OCI-LY1 (cell line): ENCODE measurements around the gene ZSCAN5A.

Source experiments
- H2AFZ ChIP-seq: fragments of 200-600 bp; sonication (generic), shearing (Covaris generic); 2 replicates; pipeline ENCODE4 v1.6.0; 2014; ENCODE audit warnings: antibody characterized with exemption, mild to moderate bottlenecking, low read length
- H3F3A ChIP-seq: fragments of 200-600 bp; sonication (generic), shearing (Covaris generic); 2 replicates; pipeline ENCODE4 v1.6.0; 2014; ENCODE audit warnings: mild to moderate bottlenecking, antibody characterized with exemption, low read length, moderate library complexity; ENCODE audit not compliant: insufficient read depth
- H3K27ac ChIP-seq: fragments of 200-600 bp; sonication (generic); 2 replicates; pipeline ENCODE4 v1.5.1; 2014; ENCODE audit warnings: low read length, mixed run types, mild to moderate bottlenecking, low read depth; ENCODE audit not compliant: poor library complexity, severe bottlenecking
- H3K27me3 ChIP-seq: fragments of 200-600 bp; sonication (generic); 2 replicates; pipeline ENCODE4 v1.6.0; 2014; ENCODE audit warnings: antibody characterized with exemption, mild to moderate bottlenecking, low read length, moderate library complexity; ENCODE audit not compliant: insufficient read depth
- H3K36me3 ChIP-seq: fragments of 200-600 bp; sonication (generic); 2 replicates; pipeline ENCODE4 v1.6.1; 2014; ENCODE audit warnings: mild to moderate bottlenecking, antibody characterized with exemption, low read length, moderate library complexity, mixed read lengths; ENCODE audit not compliant: insufficient read depth
- H3K4me1 ChIP-seq: fragments of 200-600 bp; sonication (generic); 2 replicates; pipeline ENCODE4 v1.5.1; 2014; ENCODE audit warnings: mild to moderate bottlenecking, low read length, moderate library complexity; ENCODE audit not compliant: insufficient read depth, severe bottlenecking
- H3K4me2 ChIP-seq: fragments of 200-600 bp; sonication (generic), shearing (Covaris generic); 2 replicates; pipeline ENCODE4 v1.6.1; 2014; ENCODE audit warnings: low read length
- H3K4me3 ChIP-seq: fragments of 200-600 bp; sonication (generic); 2 replicates; pipeline ENCODE4 v1.5.1; 2014; ENCODE audit warnings: low read length, low read depth, mild to moderate bottlenecking, mixed read lengths; ENCODE audit not compliant: poor library complexity, severe bottlenecking
- H3K79me2 ChIP-seq: fragments of 200-600 bp; shearing (Covaris generic); 2 replicates; pipeline ENCODE4 v1.6.1; 2016; ENCODE audit warnings: mixed run types, low read length, mixed read lengths; ENCODE audit not compliant: insufficient read depth
- H3K9ac ChIP-seq: fragments of 200-600 bp; sonication (generic), shearing (Covaris generic); 2 replicates; pipeline ENCODE4 v1.6.1; 2014; ENCODE audit warnings: mild to moderate bottlenecking, low read length, mixed read lengths
- H3K9me2 ChIP-seq: fragments of 200-600 bp; sonication (generic), shearing (Covaris generic); 2 replicates; pipeline ENCODE4 v1.6.1; 2014; ENCODE audit warnings: low read depth, mild to moderate bottlenecking, low read length, mixed read lengths
- H3K9me3 ChIP-seq: fragments of 200-600 bp; shearing (Covaris generic); 2 replicates; pipeline ENCODE4 v1.6.1; 2014; ENCODE audit warnings: low read length, mixed read lengths
- H4K20me1 ChIP-seq: fragments of 200-600 bp; sonication (generic), shearing (Covaris generic); 2 replicates; pipeline ENCODE4 v1.6.0; 2016; ENCODE audit warnings: mild to moderate bottlenecking, low read length; ENCODE audit not compliant: insufficient read depth
- EZH2 ChIP-seq: fragments of 200-600 bp; sonication (generic), shearing (Covaris generic); IDR thresholded peaks from 2 replicates; pipeline ENCODE4 v1.8.0; 2017; ENCODE audit warnings: borderline replicate concordance, mixed run types, mild to moderate bottlenecking, antibody characterized with exemption, low read length, moderate library complexity, mixed read lengths
- TF ChIP-seq, protein P1 (sequence below): fragments of 200-600 bp; sonication (generic), shearing (Covaris generic); IDR thresholded peaks from 2 replicates; pipeline ENCODE4 v1.5.1; 2017; ENCODE audit warnings: mild to moderate bottlenecking, antibody characterized with exemption, low read length, moderate library complexity, mixed read lengths

The ZSCAN5A gene

DNA sequence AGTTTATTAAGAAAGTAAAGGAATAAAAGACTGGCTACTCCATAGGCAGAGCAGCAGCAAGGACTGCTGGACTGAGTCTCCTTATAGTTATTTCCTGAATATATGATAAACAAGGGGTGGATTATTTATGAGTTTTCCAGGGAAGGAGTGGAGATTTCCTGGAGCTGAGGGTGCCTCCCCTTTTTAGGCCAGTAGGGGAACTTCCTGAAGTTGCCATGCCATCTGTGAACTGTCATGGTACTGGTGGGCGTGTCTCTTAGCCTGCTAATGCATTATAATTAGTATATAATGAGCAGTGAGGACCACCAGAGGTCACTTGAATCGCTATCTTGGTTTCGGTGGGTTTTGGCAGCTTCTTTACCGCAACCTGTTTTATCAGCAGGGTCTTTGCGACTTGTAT is 13.5 kb downstream of the ZSCAN5A start:
- Histone ChIP-seq H3K9me2 (no peaks in the 10 kb centered on the region), H2AFZ (no peak overlapping the region), H3K4me2 (no peak overlapping the region), H3K36me3 (peaks cover 6% of the 10 kb centered on the region; the same call in 1 of the 2 replicates), H4K20me1 (no peaks in the 10 kb centered on the region), H3K9ac (no peak overlapping the region), H3K27ac (no peak overlapping the region), H3K27me3 (no peaks in the 10 kb centered on the region), H3K9me3 (no peaks in the 10 kb centered on the region), H3F3A (no peaks in the 10 kb centered on the region), H3K4me1 (no peaks in the 10 kb centered on the region), H3K4me3 (no peak overlapping the region), H3K79me2 (no peaks in the 10 kb centered on the region)
- no peak for TF ChIP-seq EZH2
- TF ChIP-seq, protein P1, sequence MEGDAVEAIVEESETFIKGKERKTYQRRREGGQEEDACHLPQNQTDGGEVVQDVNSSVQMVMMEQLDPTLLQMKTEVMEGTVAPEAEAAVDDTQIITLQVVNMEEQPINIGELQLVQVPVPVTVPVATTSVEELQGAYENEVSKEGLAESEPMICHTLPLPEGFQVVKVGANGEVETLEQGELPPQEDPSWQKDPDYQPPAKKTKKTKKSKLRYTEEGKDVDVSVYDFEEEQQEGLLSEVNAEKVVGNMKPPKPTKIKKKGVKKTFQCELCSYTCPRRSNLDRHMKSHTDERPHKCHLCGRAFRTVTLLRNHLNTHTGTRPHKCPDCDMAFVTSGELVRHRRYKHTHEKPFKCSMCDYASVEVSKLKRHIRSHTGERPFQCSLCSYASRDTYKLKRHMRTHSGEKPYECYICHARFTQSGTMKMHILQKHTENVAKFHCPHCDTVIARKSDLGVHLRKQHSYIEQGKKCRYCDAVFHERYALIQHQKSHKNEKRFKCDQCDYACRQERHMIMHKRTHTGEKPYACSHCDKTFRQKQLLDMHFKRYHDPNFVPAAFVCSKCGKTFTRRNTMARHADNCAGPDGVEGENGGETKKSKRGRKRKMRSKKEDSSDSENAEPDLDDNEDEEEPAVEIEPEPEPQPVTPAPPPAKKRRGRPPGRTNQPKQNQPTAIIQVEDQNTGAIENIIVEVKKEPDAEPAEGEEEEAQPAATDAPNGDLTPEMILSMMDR, result no peak

DNA sequence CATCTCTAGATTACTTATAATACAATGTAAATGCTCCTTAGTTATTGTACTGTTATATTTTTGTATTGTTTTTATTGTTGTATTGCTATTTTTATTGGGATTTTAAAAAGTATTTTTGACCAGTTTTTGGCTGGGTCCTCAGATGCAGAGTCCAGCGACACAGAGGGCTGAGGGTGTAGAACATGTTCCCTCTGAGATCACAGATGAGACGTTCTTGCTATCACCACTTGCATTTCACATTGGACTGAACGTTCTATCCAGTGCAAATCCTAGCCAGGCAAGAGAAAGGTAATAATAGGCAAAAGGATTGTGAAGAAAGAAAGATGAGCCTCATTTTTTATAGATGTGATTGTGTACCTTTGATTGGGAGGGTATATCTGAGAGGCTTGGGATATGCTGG is 15.0 kb downstream of the ZSCAN5A start:
- Histone ChIP-seq H3K36me3 (0 out of 2 replicates have a peak, but pooled peaks cover 2% of the 10 kb centered on the region), H3K79me2 (no peaks in the 10 kb centered on the region), H3K9me3 (no peaks in the 10 kb centered on the region), H3K4me3 (no peak overlapping the region), H3K27ac (no peak overlapping the region), H3K9me2 (no peaks in the 10 kb centered on the region), H3K27me3 (no peaks in the 10 kb centered on the region), H3K4me1 (no peaks in the 10 kb centered on the region), H3K9ac (no peak overlapping the region), H3K4me2 (no peak overlapping the region), H4K20me1 (no peaks in the 10 kb centered on the region), H2AFZ (no peak overlapping the region), H3F3A (no peaks in the 10 kb centered on the region)
- TF ChIP-seq, protein P1, result no peak
- no peak for TF ChIP-seq EZH2

DNA sequence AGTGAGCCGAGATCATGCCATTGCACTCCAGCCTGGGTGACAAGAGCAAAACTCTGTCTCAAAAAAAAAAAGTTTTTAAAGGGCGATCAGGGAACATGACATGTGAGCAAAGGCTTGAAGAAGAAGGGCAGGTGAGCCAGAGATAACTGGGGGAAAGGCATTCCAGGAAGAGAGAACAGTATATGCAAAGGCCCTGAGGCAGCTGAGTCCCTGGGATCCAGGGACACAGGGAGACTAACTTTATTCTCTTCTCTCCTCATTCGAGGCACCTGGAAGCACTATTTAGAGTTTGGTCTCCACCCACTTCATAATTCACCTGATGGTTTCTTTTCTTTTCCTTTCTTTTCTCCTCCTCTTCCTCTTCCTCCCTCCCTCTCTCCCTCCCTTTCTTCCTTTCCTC is 17.6 kb downstream of the ZSCAN5A start:
- no peak overlapping the region for H3K4me2 ChIP-seq
- H2AFZ ChIP-seq, result no peak overlapping the region
- H3K4me3 ChIP-seq, result no peak overlapping the region
- H3F3A ChIP-seq, result no peaks in the 10 kb centered on the region
- no peaks in the 10 kb centered on the region for H3K27me3 ChIP-seq
- H3K4me1 ChIP-seq, result no peaks in the 10 kb centered on the region
- H3K9ac ChIP-seq, result no peak overlapping the region
- no peaks in the 10 kb centered on the region for H3K9me3 ChIP-seq
- H3K79me2 ChIP-seq, result no peaks in the 10 kb centered on the region
- no peak overlapping the region for H3K27ac ChIP-seq
- peaks cover 13% of the 10 kb centered on the region for H3K36me3 ChIP-seq
- TF ChIP-seq EZH2, result no peak
- TF ChIP-seq, protein P1, result no peak
- no peaks in the 10 kb centered on the region for H4K20me1 ChIP-seq
- no peaks in the 10 kb centered on the region for H3K9me2 ChIP-seq
